ENCODE results near the gene EXOSC5. TPM values are rescaled to one million over a fixed set of nuclear protein-coding genes. Genes with fewer than 3 reads are reported as not detected.

Gene EXOSC5
- total and polyA plus RNA-seq, 9 of the 15 experiments (the other 6 are each of a cell fraction or from before 2014, with no cell fraction given): 10.9 to 75.5 (median 37.8) TPM

DNA sequence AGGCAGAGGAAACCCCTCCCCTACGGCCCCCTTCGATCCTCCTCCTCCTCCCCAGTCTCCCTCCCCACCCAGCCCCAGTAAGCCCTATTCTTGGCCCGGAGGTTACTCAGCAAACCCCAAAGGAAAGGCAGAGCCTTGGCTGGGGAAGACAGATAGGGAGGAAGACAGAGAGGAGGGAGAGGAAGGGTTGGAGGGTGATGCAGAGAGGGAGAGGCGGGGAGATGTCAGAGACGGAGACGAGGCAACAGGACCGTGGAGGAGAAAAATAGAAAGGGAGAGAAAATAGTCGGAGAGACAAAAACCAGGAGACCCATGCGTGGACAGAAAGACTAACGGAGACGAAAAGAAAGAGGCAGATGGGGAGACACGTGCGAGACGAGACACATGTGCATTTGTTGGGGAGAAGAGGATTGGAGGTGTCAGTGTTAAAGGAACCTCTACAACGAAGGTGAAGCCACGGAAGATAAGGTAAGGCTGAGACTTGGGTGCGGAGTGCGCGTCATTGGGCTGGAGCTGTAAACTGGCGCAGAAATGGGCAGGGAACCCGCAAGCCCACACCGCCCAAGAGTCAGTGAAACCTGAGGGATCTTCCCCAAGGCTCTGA is 46.3 kb downstream of the EXOSC5 start (continued):
- TF ChIP-seq, protein P1, sequence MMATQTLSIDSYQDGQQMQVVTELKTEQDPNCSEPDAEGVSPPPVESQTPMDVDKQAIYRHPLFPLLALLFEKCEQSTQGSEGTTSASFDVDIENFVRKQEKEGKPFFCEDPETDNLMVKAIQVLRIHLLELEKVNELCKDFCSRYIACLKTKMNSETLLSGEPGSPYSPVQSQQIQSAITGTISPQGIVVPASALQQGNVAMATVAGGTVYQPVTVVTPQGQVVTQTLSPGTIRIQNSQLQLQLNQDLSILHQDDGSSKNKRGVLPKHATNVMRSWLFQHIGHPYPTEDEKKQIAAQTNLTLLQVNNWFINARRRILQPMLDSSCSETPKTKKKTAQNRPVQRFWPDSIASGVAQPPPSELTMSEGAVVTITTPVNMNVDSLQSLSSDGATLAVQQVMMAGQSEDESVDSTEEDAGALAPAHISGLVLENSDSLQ (IDR thresholded peaks at IDR 0.05): peak; percentile 60; the same call in 1 of the 2 replicates
- TF ChIP-seq, protein P2, sequence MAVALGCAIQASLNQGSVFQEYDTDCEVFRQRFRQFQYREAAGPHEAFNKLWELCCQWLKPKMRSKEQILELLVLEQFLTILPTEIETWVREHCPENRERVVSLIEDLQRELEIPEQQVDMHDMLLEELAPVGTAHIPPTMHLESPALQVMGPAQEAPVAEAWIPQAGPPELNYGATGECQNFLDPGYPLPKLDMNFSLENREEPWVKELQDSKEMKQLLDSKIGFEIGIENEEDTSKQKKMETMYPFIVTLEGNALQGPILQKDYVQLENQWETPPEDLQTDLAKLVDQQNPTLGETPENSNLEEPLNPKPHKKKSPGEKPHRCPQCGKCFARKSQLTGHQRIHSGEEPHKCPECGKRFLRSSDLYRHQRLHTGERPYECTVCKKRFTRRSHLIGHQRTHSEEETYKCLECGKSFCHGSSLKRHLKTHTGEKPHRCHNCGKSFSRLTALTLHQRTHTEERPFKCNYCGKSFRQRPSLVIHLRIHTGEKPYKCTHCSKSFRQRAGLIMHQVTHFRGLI (CRISPR knock-in tag; IDR thresholded peaks at IDR 0.05): no peak
- TF ChIP-seq NFIX (CRISPR knock-in tag; IDR thresholded peaks at IDR 0.05; ENCODE audit: low read depth) (no peak), PCBP1 (IDR thresholded peaks at IDR 0.05; ENCODE audit: low read depth, low read length, poor library complexity, severe bottlenecking) (no peak), ZNF584 (CRISPR knock-in tag; IDR thresholded peaks at IDR 0.05; ENCODE audit: low read depth) (no peak), RBM15 (IDR thresholded peaks at IDR 0.05; ENCODE audit: insufficient read depth, low read length) (no peak), EHMT2 (IDR thresholded peaks at IDR 0.05) (peak; percentile 48; the same call in 1 of the 2 replicates), HOXB6 (CRISPR knock-in tag; IDR thresholded peaks at IDR 0.05; ENCODE audit: borderline replicate concordance) (no peak), SIRT6 (IDR thresholded peaks at IDR 0.05; ENCODE audit: low read depth, low read length) (no peak), MIER1 (IDR thresholded peaks at IDR 0.05; ENCODE audit: low read depth) (0 out of 2 replicates have a peak, but pooled peaks have one; percentile 21), ZNF175 (CRISPR knock-in tag; IDR thresholded peaks at IDR 0.05; ENCODE audit: low read depth) (no peak), TAF1 (IDR thresholded peaks at IDR 0.05; ENCODE audit: control insufficient read depth, extremely low read depth, insufficient read depth, low read length, severe bottlenecking) (peak; percentile 64), SMARCA5 (IDR thresholded peaks at IDR 0.05) (no peak; the same call in 1 of the 2 replicates)
- TF ChIP-seq, protein P3, sequence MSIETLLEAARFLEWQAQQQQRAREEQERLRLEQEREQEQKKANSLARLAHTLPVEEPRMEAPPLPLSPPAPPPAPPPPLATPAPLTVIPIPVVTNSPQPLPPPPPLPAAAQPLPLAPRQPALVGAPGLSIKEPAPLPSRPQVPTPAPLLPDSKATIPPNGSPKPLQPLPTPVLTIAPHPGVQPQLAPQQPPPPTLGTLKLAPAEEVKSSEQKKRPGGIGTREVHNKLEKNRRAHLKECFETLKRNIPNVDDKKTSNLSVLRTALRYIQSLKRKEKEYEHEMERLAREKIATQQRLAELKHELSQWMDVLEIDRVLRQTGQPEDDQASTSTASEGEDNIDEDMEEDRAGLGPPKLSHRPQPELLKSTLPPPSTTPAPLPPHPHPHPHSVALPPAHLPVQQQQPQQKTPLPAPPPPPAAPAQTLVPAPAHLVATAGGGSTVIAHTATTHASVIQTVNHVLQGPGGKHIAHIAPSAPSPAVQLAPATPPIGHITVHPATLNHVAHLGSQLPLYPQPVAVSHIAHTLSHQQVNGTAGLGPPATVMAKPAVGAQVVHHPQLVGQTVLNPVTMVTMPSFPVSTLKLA (conservative IDR thresholded peaks at IDR 0.05): peak; percentile 94 to 97
- TF ChIP-seq, protein P4, sequence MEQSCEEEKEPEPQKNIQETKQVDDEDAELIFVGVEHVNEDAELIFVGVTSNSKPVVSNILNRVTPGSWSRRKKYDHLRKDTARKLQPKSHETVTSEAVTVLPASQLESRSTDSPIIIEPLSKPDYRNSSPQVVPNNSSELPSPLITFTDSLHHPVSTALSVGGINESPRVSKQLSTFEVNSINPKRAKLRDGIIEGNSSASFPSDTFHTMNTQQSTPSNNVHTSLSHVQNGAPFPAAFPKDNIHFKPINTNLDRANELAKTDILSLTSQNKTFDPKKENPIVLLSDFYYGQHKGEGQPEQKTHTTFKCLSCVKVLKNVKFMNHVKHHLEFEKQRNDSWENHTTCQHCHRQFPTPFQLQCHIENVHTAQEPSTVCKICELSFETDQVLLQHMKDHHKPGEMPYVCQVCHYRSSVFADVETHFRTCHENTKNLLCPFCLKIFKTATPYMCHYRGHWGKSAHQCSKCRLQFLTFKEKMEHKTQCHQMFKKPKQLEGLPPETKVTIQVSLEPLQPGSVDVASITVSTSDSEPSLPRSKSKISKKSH (CRISPR knock-in tag; IDR thresholded peaks at IDR 0.05): no peak
- TF ChIP-seq, protein P5, sequence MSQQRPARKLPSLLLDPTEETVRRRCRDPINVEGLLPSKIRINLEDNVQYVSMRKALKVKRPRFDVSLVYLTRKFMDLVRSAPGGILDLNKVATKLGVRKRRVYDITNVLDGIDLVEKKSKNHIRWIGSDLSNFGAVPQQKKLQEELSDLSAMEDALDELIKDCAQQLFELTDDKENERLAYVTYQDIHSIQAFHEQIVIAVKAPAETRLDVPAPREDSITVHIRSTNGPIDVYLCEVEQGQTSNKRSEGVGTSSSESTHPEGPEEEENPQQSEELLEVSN (IDR thresholded peaks at IDR 0.05; ENCODE audit: borderline replicate concordance in 1 of 2, extremely low read depth in 1 of 2, insufficient read depth in 1 of 2, insufficient read length in 1 of 2, low read depth in 1 of 2, low read length in 1 of 2, poor library complexity in 1 of 2, severe bottlenecking in 1 of 2): peak in 1 of 2 experiments; percentile 28
- TF ChIP-seq, protein P6, sequence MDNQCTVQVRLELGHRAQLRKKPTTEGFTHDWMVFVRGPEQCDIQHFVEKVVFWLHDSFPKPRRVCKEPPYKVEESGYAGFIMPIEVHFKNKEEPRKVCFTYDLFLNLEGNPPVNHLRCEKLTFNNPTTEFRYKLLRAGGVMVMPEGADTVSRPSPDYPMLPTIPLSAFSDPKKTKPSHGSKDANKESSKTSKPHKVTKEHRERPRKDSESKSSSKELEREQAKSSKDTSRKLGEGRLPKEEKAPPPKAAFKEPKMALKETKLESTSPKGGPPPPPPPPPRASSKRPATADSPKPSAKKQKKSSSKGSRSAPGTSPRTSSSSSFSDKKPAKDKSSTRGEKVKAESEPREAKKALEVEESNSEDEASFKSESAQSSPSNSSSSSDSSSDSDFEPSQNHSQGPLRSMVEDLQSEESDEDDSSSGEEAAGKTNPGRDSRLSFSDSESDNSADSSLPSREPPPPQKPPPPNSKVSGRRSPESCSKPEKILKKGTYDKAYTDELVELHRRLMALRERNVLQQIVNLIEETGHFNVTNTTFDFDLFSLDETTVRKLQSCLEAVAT (IDR thresholded peaks at IDR 0.05): peak; percentile 71 to 77
